ENCODE measurements around the gene NDUFAF8. TPM values are rescaled to one million over a fixed set of nuclear protein-coding genes. Genes with fewer than 3 reads are reported as not detected.

Gene NDUFAF8
- total RNA-seq, 2 experiments from 2014 or later: 42.3 to 48.3 TPM

- H3K4me3 Mint-ChIP-seq: no peak overlapping the region
- H3K27ac Mint-ChIP-seq: no peak overlapping the region
- no peaks in the 10 kb centered on the region for H3K27me3 Mint-ChIP-seq (ENCODE audit: low read depth)
- H3K9me3 Mint-ChIP-seq (ENCODE audit: insufficient read depth): no peaks in the 10 kb centered on the region
- ATAC-seq: no peak
- DNase-seq: no peak
- H3K36me3 Mint-ChIP-seq (ENCODE audit: low read depth): peaks cover 26% of the 10 kb centered on the region
- ChIA-PET CTCF (no interaction called here), POLR2A (no interaction called here)
- no peaks in the 10 kb centered on the region for H3K4me1 Mint-ChIP-seq (ENCODE audit: low read depth)
Observed at GRCh38 chr17:81263371-81264181, 24.5 kb downstream of the NDUFAF8 start.

- Mint-ChIP-seq H3K27me3 (ENCODE audit: low read depth) (no peaks in the 10 kb centered on the region), H3K36me3 (ENCODE audit: low read depth) (peaks cover 28% of the 10 kb centered on the region), H3K27ac (no peak overlapping the region), H3K4me3 (no peak overlapping the region), H3K9me3 (ENCODE audit: insufficient read depth) (no peaks in the 10 kb centered on the region), H3K4me1 (ENCODE audit: low read depth) (no peaks in the 10 kb centered on the region)
- ATAC-seq (no peak), DNase-seq (no peak)
- ChIA-PET POLR2A (no interaction called here), CTCF (no interaction called here)
Observed at GRCh38 chr17:81264640-81265039, 25.5 kb downstream of the NDUFAF8 start.

- Mint-ChIP-seq H3K4me1 (ENCODE audit: low read depth) (no peaks in the 10 kb centered on the region), H3K36me3 (ENCODE audit: low read depth) (peaks cover 30% of the 10 kb centered on the region), H3K4me3 (no peak overlapping the region), H3K27ac (no peak overlapping the region), H3K9me3 (ENCODE audit: insufficient read depth) (no peaks in the 10 kb centered on the region), H3K27me3 (ENCODE audit: low read depth) (no peaks in the 10 kb centered on the region)
- CTCF ChIA-PET: no interaction called here
- DNase-seq: no peak
- ATAC-seq: no peak
- POLR2A ChIA-PET: interaction anchor here (1.0 kb wide), 1 partner anchor 19 kb away, joined by 3 read pairs; no protein-coding TSS in a partner anchor
Observed at GRCh38 chr17:81265576-81265975, 26.5 kb downstream of the NDUFAF8 start.

- no peaks in the 10 kb centered on the region for H3K27me3 Mint-ChIP-seq (ENCODE audit: low read depth)
- H3K27ac Mint-ChIP-seq: no peak overlapping the region
- H3K4me3 Mint-ChIP-seq: no peak overlapping the region
- DNase-seq: no peak
- peaks cover 36% of the 10 kb centered on the region for H3K36me3 Mint-ChIP-seq (ENCODE audit: low read depth)
- H3K4me1 Mint-ChIP-seq (ENCODE audit: low read depth): peaks cover 1% of the 10 kb centered on the region
- ChIA-PET CTCF (no interaction called here), POLR2A (no interaction called here)
- no peak for ATAC-seq
- no peaks in the 10 kb centered on the region for H3K9me3 Mint-ChIP-seq (ENCODE audit: insufficient read depth)
Observed at GRCh38 chr17:81267390-81268067, 28.4 kb downstream of the NDUFAF8 start.

- Mint-ChIP-seq H3K27me3 (ENCODE audit: low read depth) (no peaks in the 10 kb centered on the region), H3K4me1 (ENCODE audit: low read depth) (peaks cover 5% of the 10 kb centered on the region), H3K36me3 (ENCODE audit: low read depth) (peaks cover 46% of the 10 kb centered on the region), H3K4me3 (no peak overlapping the region), H3K9me3 (ENCODE audit: insufficient read depth) (no peaks in the 10 kb centered on the region), H3K27ac (no peak overlapping the region)
- ChIA-PET CTCF (no interaction called here), POLR2A (no interaction called here)
- no peak for ATAC-seq
- DNase-seq: no peak
Observed at GRCh38 chr17:81270279-81270678, 31.2 kb downstream of the NDUFAF8 start.

GRCh38 chr17:81271226-81271625, 32.1 kb downstream of the NDUFAF8 start:
- Mint-ChIP-seq H3K27ac (no peak overlapping the region), H3K4me1 (ENCODE audit: low read depth) (peaks cover 5% of the 10 kb centered on the region), H3K4me3 (no peak overlapping the region), H3K36me3 (ENCODE audit: low read depth) (peaks cover 44% of the 10 kb centered on the region), H3K9me3 (ENCODE audit: insufficient read depth) (no peaks in the 10 kb centered on the region), H3K27me3 (ENCODE audit: low read depth) (no peaks in the 10 kb centered on the region)
- CTCF ChIA-PET: no interaction called here
- POLR2A ChIA-PET: no interaction called here
- no peak for DNase-seq
- no peak for ATAC-seq

GRCh38 chr17:81272616-81273015, 33.5 kb downstream of the NDUFAF8 start:
- peak overlapping the region; percentile 79 for H3K27ac Mint-ChIP-seq
- H3K4me1 Mint-ChIP-seq (ENCODE audit: low read depth): peaks cover 5% of the 10 kb centered on the region
- H3K36me3 Mint-ChIP-seq (ENCODE audit: low read depth): peaks cover 50% of the 10 kb centered on the region
- DNase-seq: no peak
- H3K9me3 Mint-ChIP-seq (ENCODE audit: insufficient read depth): no peaks in the 10 kb centered on the region
- H3K27me3 Mint-ChIP-seq (ENCODE audit: low read depth): no peaks in the 10 kb centered on the region
- no peak for ATAC-seq
- no peak overlapping the region for H3K4me3 Mint-ChIP-seq
- CTCF ChIA-PET: no interaction called here
- POLR2A ChIA-PET: no interaction called here

GRCh38 chr17:81273698-81274470, 34.8 kb downstream of the NDUFAF8 start:
- ChIA-PET CTCF (no interaction called here), POLR2A (no interaction called here)
- Mint-ChIP-seq H3K36me3 (ENCODE audit: low read depth) (peaks cover 44% of the 10 kb centered on the region), H3K4me3 (no peak overlapping the region), H3K4me1 (ENCODE audit: low read depth) (peaks cover 5% of the 10 kb centered on the region), H3K27me3 (ENCODE audit: low read depth) (no peaks in the 10 kb centered on the region), H3K9me3 (ENCODE audit: insufficient read depth) (no peaks in the 10 kb centered on the region), H3K27ac (peak overlapping the region; percentile 34)
- DNase-seq (no peak), ATAC-seq (no peak)

GRCh38 chr17:81274471-81274855, 35.3 kb downstream of the NDUFAF8 start:
- ChIA-PET CTCF (no interaction called here), POLR2A (no interaction called here)
- Mint-ChIP-seq H3K4me3 (no peak overlapping the region), H3K9me3 (ENCODE audit: insufficient read depth) (no peaks in the 10 kb centered on the region), H3K36me3 (ENCODE audit: low read depth) (peaks cover 46% of the 10 kb centered on the region), H3K4me1 (ENCODE audit: low read depth) (peaks cover 5% of the 10 kb centered on the region), H3K27ac (no peak overlapping the region), H3K27me3 (ENCODE audit: low read depth) (no peaks in the 10 kb centered on the region)
- DNase-seq (no peak), ATAC-seq (no peak)

GRCh38 chr17:81276781-81277180, 37.7 kb downstream of the NDUFAF8 start:
- ATAC-seq (no peak), DNase-seq (no peak)
- Mint-ChIP-seq H3K9me3 (ENCODE audit: insufficient read depth) (no peaks in the 10 kb centered on the region), H3K27ac (no peak overlapping the region), H3K4me1 (ENCODE audit: low read depth) (peaks cover 5% of the 10 kb centered on the region), H3K36me3 (ENCODE audit: low read depth) (peaks cover 47% of the 10 kb centered on the region), H3K4me3 (no peak overlapping the region), H3K27me3 (ENCODE audit: low read depth) (no peaks in the 10 kb centered on the region)
- ChIA-PET CTCF (no interaction called here), POLR2A (interaction anchor here (0.6 kb wide), 1 partner anchor 784 kb away, joined by 3 read pairs; no protein-coding TSS in a partner anchor)

GRCh38 chr17:81277421-81277820, 38.3 kb downstream of the NDUFAF8 start:
- Mint-ChIP-seq H3K9me3 (ENCODE audit: insufficient read depth) (no peaks in the 10 kb centered on the region), H3K36me3 (ENCODE audit: low read depth) (peaks cover 46% of the 10 kb centered on the region), H3K27ac (no peak overlapping the region), H3K4me3 (no peak overlapping the region), H3K4me1 (ENCODE audit: low read depth) (peaks cover 5% of the 10 kb centered on the region), H3K27me3 (ENCODE audit: low read depth) (no peaks in the 10 kb centered on the region)
- DNase-seq (no peak), ATAC-seq (no peak)
- POLR2A ChIA-PET: interaction anchor here (0.6 kb wide), 1 partner anchor 784 kb away, joined by 3 read pairs; no protein-coding TSS in a partner anchor
- CTCF ChIA-PET: no interaction called here
